Measurements from ENCODE around the gene CLEC4E.

DNA sequence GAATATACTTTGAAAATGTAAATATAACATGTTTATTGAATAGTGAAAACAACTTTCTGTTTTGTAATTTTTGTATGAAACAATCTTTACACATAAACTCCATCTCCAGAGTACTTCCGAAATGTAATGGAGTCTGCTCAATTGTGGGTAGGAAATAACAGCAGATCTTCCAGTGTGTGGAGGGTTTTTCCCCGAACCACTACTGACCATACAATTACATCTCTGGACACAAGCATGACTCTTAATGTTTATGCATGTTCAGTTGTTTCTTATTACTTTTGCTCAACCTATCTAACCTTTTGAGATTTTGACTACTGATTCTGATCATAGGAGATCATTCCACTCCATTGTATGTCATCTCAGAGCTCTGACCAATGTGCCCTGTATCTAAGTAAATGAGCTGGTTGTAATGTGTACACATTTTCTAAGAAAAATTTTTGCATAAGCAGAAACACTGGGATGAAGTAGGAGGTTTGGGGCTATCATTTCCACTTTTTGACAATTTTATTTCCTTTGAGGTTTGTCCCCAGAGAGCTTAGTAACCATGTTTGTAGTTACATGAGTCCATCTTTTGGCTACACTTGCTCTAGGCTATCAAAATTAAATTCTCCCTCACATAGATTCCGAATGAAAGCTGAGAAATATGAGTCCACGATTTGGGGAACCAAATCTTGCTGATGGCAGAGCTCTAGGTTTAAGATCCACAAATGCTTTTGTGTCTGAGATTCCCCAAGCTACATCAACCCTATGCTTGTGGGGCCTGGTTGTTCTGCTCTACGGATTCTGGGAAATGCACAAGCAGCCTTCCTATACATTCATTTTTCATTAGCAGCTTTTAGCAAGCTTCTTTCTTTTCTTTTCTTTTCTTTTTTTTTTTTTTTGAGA, 48.8 kb downstream of the CLEC4E start:
- TF ChIP-seq, protein P1, sequence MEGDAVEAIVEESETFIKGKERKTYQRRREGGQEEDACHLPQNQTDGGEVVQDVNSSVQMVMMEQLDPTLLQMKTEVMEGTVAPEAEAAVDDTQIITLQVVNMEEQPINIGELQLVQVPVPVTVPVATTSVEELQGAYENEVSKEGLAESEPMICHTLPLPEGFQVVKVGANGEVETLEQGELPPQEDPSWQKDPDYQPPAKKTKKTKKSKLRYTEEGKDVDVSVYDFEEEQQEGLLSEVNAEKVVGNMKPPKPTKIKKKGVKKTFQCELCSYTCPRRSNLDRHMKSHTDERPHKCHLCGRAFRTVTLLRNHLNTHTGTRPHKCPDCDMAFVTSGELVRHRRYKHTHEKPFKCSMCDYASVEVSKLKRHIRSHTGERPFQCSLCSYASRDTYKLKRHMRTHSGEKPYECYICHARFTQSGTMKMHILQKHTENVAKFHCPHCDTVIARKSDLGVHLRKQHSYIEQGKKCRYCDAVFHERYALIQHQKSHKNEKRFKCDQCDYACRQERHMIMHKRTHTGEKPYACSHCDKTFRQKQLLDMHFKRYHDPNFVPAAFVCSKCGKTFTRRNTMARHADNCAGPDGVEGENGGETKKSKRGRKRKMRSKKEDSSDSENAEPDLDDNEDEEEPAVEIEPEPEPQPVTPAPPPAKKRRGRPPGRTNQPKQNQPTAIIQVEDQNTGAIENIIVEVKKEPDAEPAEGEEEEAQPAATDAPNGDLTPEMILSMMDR (IDR thresholded peaks at IDR 0.05): no peak
- TF ChIP-seq POLR2A (IDR thresholded peaks at IDR 0.05) (no peak), POLR2AphosphoS5 (IDR thresholded peaks at IDR 0.05) (no peak)

Measured in sigmoid colon (tissue), 4 donors.